Activated CD4-positive, alpha-beta T cell treated with anti-CD3 and anti-CD28 coated beads, Interleukin-2, amount 50 U/mL, for 1 hour (primary cell): ENCODE data around the gene OR2AG1.
"Not testable (repeated sequence)": the region's sequence is repeated elsewhere in the genome, so short reads cannot be mapped to it uniquely, and the experiment has no call there.

Experiments used
- DNase-seq: peaks from one replicate; pipeline ENCODE4 v3.0.0-alpha.2; 2020

OR2AG1 gene

DNA sequence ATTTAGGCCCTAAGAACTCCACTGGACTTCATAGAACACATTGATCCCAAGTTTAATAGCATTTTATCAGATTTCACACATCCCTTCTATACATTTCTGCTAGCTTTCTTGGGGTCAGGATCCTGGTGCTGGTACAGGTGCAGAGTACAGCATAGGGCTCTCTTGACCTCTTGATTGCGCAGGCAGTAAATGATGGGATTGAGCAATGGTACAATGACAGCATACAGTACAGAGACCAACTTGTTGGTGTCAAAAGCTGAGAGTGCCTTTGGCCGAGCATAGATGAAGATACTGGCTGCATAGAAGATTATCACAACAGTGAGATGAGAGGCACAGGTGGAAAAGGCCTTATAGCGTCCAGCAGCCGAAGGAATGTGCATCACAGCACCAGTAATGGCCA is 11.8 kb downstream of the OR2AG1 start:
- no peak for DNase-seq

DNA sequence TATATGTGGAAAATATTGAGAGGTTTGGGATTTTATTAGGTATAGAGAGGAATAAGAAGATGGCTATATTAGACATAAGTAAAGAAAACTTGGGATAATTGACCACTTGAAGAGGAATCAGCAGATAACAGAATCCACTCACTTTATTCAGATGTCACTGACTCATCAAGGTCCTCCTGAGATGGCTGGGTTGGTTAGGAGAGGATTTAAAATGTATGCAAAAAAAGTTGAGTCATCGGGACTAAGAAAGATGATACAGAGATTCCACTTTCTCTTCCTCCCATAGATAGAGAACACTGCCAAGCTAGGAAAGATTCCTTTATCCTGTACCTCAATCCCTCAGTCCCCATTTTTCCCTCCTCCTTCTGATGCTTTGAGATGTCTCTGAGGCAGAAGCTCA is 16.6 kb downstream of the OR2AG1 start, which contains the start of gene OR6A2:
Gene OR6A2, minus strand, starts transcription at position 288 of the 400 bp plus-strand sequence. CDS start 3,981 bp downstream, outside the sequence.
- no peak for DNase-seq

DNA sequence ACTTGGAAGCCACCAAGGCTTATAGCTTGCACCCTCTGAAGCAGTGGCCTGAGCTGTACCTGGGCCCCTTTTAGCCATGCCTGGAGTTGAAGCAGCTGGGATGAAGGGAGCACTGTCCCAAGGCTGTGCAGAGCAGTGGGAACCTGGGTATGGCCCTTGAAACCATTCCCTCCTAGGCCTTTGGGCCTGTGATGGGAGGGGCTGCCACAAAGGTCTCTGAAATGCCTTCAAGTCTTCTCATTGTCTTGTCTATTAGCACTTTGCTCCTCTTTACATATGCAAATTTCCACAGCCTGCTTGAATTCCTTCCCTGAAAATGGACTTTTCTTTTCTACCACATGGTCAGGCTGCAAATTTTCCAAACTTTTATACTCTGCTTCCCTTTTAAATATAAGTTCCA is 18.3 kb downstream of the OR2AG1 start:
- not testable (repeated sequence) for DNase-seq

DNA sequence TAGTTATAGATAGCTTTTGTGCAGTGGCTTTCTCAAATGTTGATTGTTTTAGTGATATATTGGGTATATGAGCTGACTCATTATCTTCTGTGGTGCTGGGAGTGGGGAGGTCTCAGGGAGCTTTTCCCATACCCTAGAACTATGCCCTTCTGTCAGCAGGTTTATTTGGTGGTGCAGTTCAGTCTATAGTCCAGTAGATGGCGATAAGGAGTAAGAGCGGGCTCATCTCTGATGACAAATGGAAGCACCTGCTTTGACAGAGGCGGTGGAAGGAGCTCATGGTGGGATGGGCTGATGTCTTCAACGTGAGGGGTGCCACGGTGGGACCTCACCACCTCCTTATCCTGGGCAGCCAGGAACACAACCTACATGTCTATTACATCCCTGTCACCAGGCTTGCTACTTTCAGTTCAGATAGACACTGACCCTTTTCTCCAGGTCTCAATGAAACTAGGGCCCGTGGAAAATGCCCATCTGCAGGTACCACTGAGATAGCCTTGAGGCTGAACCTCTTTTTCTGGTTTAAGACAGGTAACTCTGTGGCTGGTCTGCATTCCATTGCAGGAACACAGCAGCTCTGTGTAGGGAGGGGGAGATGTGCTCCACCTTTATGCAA is 29.7 kb downstream of the OR2AG1 start:
- DNase-seq: no peak

GRCh38 chr11:6813656-6814055 is 30.8 kb downstream of the OR2AG1 start:
- DNase-seq: no peak

GRCh38 chr11:6817694-6818093 is 34.9 kb downstream of the OR2AG1 start:
- DNase-seq: no peak

DNA sequence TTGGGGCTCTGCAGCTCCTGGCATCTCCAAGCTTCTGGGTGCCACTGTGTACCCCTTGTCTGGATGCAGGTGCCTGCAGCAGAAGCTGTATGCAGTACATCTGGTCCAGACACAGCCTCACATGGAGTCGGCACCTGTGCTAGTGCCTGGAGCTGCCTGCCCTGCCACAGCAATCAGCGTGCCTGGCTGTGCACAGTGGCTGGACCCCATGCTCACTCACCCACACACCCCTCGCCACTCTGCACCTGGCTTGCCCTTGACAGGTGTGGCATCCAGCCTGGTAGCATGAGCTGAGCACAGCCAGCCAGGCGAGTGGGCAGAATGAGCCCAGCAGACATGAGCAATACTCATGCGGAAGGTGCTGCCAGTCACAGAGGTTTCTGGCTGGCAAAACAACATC is 36.1 kb downstream of the OR2AG1 start:
- DNase-seq: no peak

DNA sequence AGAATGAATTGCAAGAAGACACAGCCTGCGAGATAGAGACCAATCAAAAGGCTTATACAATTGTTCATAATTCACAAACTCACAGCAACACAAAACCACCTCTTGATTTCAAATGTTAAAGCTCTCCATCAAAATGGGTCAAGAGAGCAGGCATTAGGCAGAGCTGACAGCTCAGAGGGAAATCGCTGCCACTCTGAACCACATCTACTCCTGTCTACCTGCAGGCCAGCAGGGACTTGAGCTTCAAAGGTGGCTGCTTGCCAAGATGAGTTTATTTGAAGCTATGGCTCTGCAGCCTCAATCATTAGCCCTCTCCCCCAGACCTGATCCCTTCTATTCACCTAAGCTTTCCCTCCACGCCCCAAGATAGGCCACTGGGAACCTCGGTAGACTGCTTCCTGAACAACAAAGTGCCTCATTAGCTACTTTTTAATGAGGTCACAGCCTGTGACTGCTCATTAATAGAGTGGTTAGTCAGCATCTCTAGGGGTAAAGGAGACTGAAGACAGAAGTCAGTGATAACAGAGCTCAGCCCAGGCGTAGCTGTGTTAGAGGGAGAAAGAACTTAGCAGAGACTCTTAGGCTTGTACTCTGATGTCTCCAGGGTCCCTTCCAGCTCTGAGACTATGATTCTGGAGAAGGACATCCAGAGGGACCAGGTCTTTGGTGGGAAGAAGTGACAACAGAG is 41.5 kb downstream of the OR2AG1 start:
- DNase-seq: no peak

GRCh38 chr11:6825231-6825744 is 42.5 kb downstream of the OR2AG1 start:
- DNase-seq: no peak

DNA sequence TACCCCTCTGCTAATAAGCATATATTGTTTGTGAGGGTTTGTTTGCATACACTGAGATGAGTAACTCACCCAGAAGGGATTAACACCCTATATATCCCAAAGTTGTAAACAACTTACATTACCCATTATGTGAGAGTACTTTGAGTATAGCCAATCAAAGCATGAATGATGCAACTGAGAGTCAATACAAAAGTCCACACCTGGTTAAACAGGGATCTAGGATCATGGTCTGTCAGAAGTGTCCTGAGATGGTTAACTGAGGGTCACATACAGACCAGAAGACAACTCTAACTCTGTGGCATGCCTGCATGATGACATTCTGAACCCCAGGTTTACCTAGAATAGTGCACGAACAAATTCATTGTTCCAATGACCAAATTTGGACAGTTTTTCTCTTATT is 45.3 kb downstream of the OR2AG1 start:
- no peak for DNase-seq

DNA sequence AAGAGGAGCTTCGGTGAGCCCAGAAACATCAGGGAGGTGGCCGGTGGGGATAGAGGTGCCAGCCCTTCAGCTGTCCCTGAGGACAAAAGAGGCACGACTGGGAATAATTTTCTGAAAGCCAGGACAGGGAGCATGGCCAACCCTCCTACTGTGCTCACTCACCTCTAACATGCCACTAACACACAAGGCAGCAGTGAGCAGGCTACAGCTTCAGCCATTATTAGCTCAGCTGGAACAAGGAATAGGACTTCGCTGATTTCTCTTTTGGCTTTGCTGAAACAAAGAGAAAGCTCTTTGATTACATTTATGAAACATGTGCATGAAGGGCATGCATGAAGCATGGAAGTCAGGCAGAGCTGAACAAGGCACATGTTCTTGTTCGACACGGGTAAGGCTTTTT is 50.5 kb downstream of the OR2AG1 start:
- no peak for DNase-seq

DNA sequence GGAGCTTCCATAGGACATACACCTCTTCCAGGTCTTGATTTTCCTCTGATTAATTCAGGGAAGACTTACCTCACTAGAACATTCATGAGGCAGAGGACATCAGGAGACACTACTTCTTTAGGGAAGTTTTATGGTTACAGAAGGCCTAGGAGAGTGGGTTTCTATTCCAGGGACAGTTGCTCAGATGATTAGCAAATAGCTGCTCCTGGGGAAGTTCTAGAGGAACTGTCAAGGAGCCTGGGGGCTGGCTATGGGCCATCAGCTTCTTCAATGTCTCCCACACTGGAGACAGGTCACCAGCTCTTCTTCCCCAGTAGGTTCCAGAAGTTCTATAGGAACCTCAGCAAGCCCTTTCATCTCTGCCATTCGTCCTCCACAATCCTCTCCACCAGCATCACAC is 51.2 kb downstream of the OR2AG1 start:
- DNase-seq: no peak
